Fibroblast of lung (primary cell): ENCODE measurements around the gene MMGT1.

Experiments used
- EZH2 ChIP-seq: IDR thresholded peaks from 2 replicates; pipeline ENCODE4 v1.5.1; 2012; ENCODE audit warnings: low read length, control low read depth, mild to moderate bottlenecking; ENCODE audit errors: missing control alignments
- TF ChIP-seq, protein P1 (sequence below), 2 donors: IDR thresholded peaks in 1 of 2; conservative IDR thresholded peaks in 1 of 2; 1 replicate in 1 of 2; 2 replicates in 1 of 2; pipeline ENCODE4 v1.5.1; 2011 to 2012; ENCODE audit warnings: low read length in 2 of 2, control low read depth in 1 of 2, inconsistent platforms in 1 of 2, low read depth in 1 of 2, mild to moderate bottlenecking in 1 of 2

DNA sequence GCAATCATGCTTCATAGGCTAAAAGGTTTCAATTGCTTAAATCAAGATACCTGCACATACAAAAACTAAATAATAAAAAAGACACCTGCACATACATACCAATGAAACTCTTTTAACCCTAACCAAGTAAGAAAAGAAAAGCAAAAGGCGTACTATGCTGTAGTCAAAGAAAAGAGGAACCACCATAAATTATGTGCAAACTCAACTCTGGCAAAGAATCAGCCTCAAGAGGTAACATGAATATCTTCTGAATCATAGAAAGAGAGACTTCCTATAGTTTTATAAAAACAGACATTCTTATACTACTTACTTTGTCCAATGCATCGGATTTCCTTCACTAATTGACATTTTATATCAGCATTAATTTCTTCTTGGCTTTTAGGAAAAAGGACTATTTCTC is 29.3 kb downstream of the MMGT1 start:
- TF ChIP-seq, protein P1, sequence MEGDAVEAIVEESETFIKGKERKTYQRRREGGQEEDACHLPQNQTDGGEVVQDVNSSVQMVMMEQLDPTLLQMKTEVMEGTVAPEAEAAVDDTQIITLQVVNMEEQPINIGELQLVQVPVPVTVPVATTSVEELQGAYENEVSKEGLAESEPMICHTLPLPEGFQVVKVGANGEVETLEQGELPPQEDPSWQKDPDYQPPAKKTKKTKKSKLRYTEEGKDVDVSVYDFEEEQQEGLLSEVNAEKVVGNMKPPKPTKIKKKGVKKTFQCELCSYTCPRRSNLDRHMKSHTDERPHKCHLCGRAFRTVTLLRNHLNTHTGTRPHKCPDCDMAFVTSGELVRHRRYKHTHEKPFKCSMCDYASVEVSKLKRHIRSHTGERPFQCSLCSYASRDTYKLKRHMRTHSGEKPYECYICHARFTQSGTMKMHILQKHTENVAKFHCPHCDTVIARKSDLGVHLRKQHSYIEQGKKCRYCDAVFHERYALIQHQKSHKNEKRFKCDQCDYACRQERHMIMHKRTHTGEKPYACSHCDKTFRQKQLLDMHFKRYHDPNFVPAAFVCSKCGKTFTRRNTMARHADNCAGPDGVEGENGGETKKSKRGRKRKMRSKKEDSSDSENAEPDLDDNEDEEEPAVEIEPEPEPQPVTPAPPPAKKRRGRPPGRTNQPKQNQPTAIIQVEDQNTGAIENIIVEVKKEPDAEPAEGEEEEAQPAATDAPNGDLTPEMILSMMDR (conservative IDR thresholded peaks at IDR 0.05 in 1 of 2, IDR thresholded peaks at IDR 0.05 in 1 of 2; ENCODE audit: low read depth in 1 of 2, low read length in 2 of 2), result no peak
- TF ChIP-seq EZH2, result no peak
